ENCODE measurements around the gene SPDYE3. TPM values are rescaled to one million over a fixed set of nuclear protein-coding genes. Genes with fewer than 3 reads are reported as not detected.
"Not testable (repeated sequence)": the region's sequence is repeated elsewhere in the genome, so short reads cannot be mapped to it uniquely, and the experiment has no call there.

SPDYE3 gene
- total and polyA plus RNA-seq, 7 experiments from 2014 or later, result 8.5 to 8.7 TPM; not detected in 5

GRCh38 chr7:100338083-100338696 lies 30.7 kb downstream of the SPDYE3 start:
- H3K9me3 ChIP-seq (ENCODE audit: control insufficient read depth in 2 of 3, low read length in 3 of 3); ATAC-seq: not testable (repeated sequence)
- H3K27ac Mint-ChIP-seq, result peak overlapping the region in 6 of 9 donors; percentile 43 to 75 (median 57)

GRCh38 chr7:100341286-100341685 lies 33.8 kb downstream of the SPDYE3 start:
- H3K9me3 ChIP-seq (ENCODE audit: control insufficient read depth in 2 of 3, low read length in 3 of 3); H3K9me3 Mint-ChIP-seq; H3K4me3 ChIP-seq (ENCODE audit: low read length); ATAC-seq; CTCF ChIA-PET; DNase-seq; POLR2A ChIA-PET; H3K27me3 ChIP-seq (ENCODE audit: control insufficient read depth in 2 of 2, insufficient read depth in 2 of 2, low read length in 2 of 2); H3K27ac ChIP-seq (ENCODE audit: low read depth, low read length); H3K4me3 Mint-ChIP-seq; H3K27me3 Mint-ChIP-seq; H3K4me1 ChIP-seq (ENCODE audit: control insufficient read depth in 2 of 2, insufficient read depth in 2 of 2, low read length in 2 of 2): not testable (repeated sequence)
- peaks cover 0 to 14% (median under 1%) of the 10 kb centered on the region in 3 experiments for H3K36me3 ChIP-seq (ENCODE audit: control insufficient read depth in 2 of 3, insufficient read depth in 3 of 3, low read length in 3 of 3)
- Mint-ChIP-seq H3K36me3 (peaks cover 0 to 23% (median 0%) of the 10 kb centered on the region in 5 donors), H3K4me1 (peaks cover 6 to 53% (median 40%) of the 10 kb centered on the region in 7 donors), H3K27ac (peak overlapping the region in 6 of 9 donors; percentile 49 to 86 (median 65))
- intact Hi-C loops (cut with micrococcal nuclease), result loop anchor here in 1 of 2 donors (10.0 kb wide), 1 partner anchor 346 kb away; no protein-coding TSS in a partner anchor

More at GRCh38 chr7:100338083-100338696, 30.7 kb downstream of the SPDYE3 start:
- H3K4me3 ChIP-seq (ENCODE audit: low read length); POLR2A ChIA-PET; H3K4me1 ChIP-seq (ENCODE audit: control insufficient read depth in 2 of 2, insufficient read depth in 2 of 2, low read length in 2 of 2); DNase-seq; H3K27ac ChIP-seq (ENCODE audit: low read depth, low read length); CTCF ChIA-PET; H3K27me3 Mint-ChIP-seq; H3K27me3 ChIP-seq (ENCODE audit: control insufficient read depth in 2 of 2, insufficient read depth in 2 of 2, low read length in 2 of 2); H3K9me3 Mint-ChIP-seq: not testable (repeated sequence)
- Mint-ChIP-seq H3K4me3 (peak overlapping the region in 3 of 10 donors; percentile 42 to 79 (median 62)), H3K36me3 (peaks cover 0 to 17% (median 0%) of the 10 kb centered on the region in 5 donors), H3K4me1 (peaks cover 6 to 44% (median 30%) of the 10 kb centered on the region in 7 donors)
- intact Hi-C loops (cut with micrococcal nuclease), result loop anchor here in 1 of 2 donors (5.0 kb wide), 1 partner anchor 66 kb away; no protein-coding TSS in a partner anchor
- H3K36me3 ChIP-seq (ENCODE audit: control insufficient read depth in 2 of 3, insufficient read depth in 3 of 3, low read length in 3 of 3), result peaks cover 0 to 14% (median 0%) of the 10 kb centered on the region in 3 experiments

GRCh38 chr7:100342765-100343164 lies 35.3 kb downstream of the SPDYE3 start:
- Histone ChIP-seq H3K9me3 (ENCODE audit: control insufficient read depth in 2 of 3, low read length in 3 of 3) (no peaks in the 10 kb centered on the region), H3K27ac (ENCODE audit: low read depth, low read length) (peak overlapping the region; percentile 38), H3K36me3 (ENCODE audit: control insufficient read depth in 2 of 3, insufficient read depth in 3 of 3, low read length in 3 of 3) (peaks cover 0 to 29% (median 9%) of the 10 kb centered on the region in 3 experiments), H3K27me3 (ENCODE audit: control insufficient read depth in 2 of 2, insufficient read depth in 2 of 2, low read length in 2 of 2) (no peaks in the 10 kb centered on the region), H3K4me3 (ENCODE audit: low read length) (no peak overlapping the region), H3K4me1 (ENCODE audit: control insufficient read depth in 2 of 2, insufficient read depth in 2 of 2, low read length in 2 of 2) (peaks cover 4 to 9% of the 10 kb centered on the region in 2 donors)
- no peak for ATAC-seq
- ChIA-PET POLR2A (interaction anchor here (0.7 to 1.0 kb wide), 2 partner anchors 87 to 122 kb away, joined by 3 read pairs; partner anchors contain the start of gene MEPCE), CTCF (no interaction called here)
- H3K4me3 Mint-ChIP-seq, result no peak overlapping the region
- intact Hi-C loops (cut with micrococcal nuclease), result loop anchor here in 1 of 2 donors (10.0 kb wide), 1 partner anchor 348 kb away; no protein-coding TSS in a partner anchor
- peak overlapping the region; percentile 49 to 90 (median 73) for H3K27ac Mint-ChIP-seq
- peaks cover 6 to 46% (median 34%) of the 10 kb centered on the region in 7 donors for H3K4me1 Mint-ChIP-seq
- no peak for DNase-seq
- peaks cover 0 to 32% (median 6%) of the 10 kb centered on the region in 5 donors for H3K36me3 Mint-ChIP-seq
- H3K27me3 Mint-ChIP-seq, result no peaks in the 10 kb centered on the region
- no peaks in the 10 kb centered on the region for H3K9me3 Mint-ChIP-seq

- not testable (repeated sequence) for H3K27me3 ChIP-seq (ENCODE audit: control insufficient read depth in 2 of 2, insufficient read depth in 2 of 2, low read length in 2 of 2); H3K9me3 ChIP-seq (ENCODE audit: control insufficient read depth in 2 of 3, low read length in 3 of 3); H3K4me3 ChIP-seq (ENCODE audit: low read length); ATAC-seq; H3K27me3 Mint-ChIP-seq; DNase-seq; H3K9me3 Mint-ChIP-seq; H3K4me1 ChIP-seq (ENCODE audit: control insufficient read depth in 2 of 2, insufficient read depth in 2 of 2, low read length in 2 of 2)
- Histone ChIP-seq H3K27ac (ENCODE audit: low read depth, low read length) (peak overlapping the region; percentile 96), H3K36me3 (ENCODE audit: control insufficient read depth in 2 of 3, insufficient read depth in 3 of 3, low read length in 3 of 3) (peaks cover 0 to 40% (median 15%) of the 10 kb centered on the region in 3 experiments)
- Mint-ChIP-seq H3K4me1 (peaks cover 6 to 40% (median 30%) of the 10 kb centered on the region in 7 donors), H3K36me3 (peaks cover 0 to 29% (median 12%) of the 10 kb centered on the region in 5 donors), H3K27ac (peak overlapping the region; percentile 94 to 98 (median 96)), H3K4me3 (peak overlapping the region in 8 of 10 donors; percentile 59 to 86 (median 76))
- intact Hi-C loops (cut with micrococcal nuclease), result loop anchor here (1.0 to 10.0 kb wide), 4 partner anchors 71 to 349 kb away; partner anchors contain the start of genes GPC2 (in 1 of the 2) and STAG3 (in 1 of the 2)
- ChIA-PET POLR2A (interaction anchor here (0.6 kb wide), 1 partner anchor 215 kb away, joined by 4 read pairs; no protein-coding TSS in a partner anchor), CTCF (interaction anchor here (0.7 to 1.7 kb wide), 4 partner anchors 126 to 211 kb away, joined by 4 to 11 read pairs (median 5); no protein-coding TSS in a partner anchor)
These were observed 36.6 kb downstream of the SPDYE3 start for GRCh38 chr7:100344124-100344559.

GRCh38 chr7:100344560-100345287 lies 37.2 kb downstream of the SPDYE3 start:
- H3K27me3 Mint-ChIP-seq; H3K4me3 ChIP-seq (ENCODE audit: low read length); H3K27me3 ChIP-seq (ENCODE audit: control insufficient read depth in 2 of 2, insufficient read depth in 2 of 2, low read length in 2 of 2); H3K9me3 ChIP-seq (ENCODE audit: control insufficient read depth in 2 of 3, low read length in 3 of 3); H3K9me3 Mint-ChIP-seq; H3K4me1 ChIP-seq (ENCODE audit: control insufficient read depth in 2 of 2, insufficient read depth in 2 of 2, low read length in 2 of 2): not testable (repeated sequence)
- Mint-ChIP-seq H3K4me3 (peak overlapping the region; percentile 59 to 86 (median 76)), H3K4me1 (peaks cover 6 to 37% (median 30%) of the 10 kb centered on the region in 7 donors), H3K27ac (peak overlapping the region; percentile 94 to 98 (median 96)), H3K36me3 (peaks cover 0 to 33% (median 13%) of the 10 kb centered on the region in 5 donors)
- Histone ChIP-seq H3K36me3 (ENCODE audit: control insufficient read depth in 2 of 3, insufficient read depth in 3 of 3, low read length in 3 of 3) (peaks cover 0 to 46% (median 19%) of the 10 kb centered on the region in 3 experiments), H3K27ac (ENCODE audit: low read depth, low read length) (peak overlapping the region; percentile 96)
- DNase-seq (peak; percentile 33 to 98 (median 86)), ATAC-seq (peak; percentile 89)
- ChIA-PET CTCF (interaction anchor here (0.9 to 1.7 kb wide), 2 partner anchors 126 to 212 kb away, joined by 6 to 11 read pairs; no protein-coding TSS in a partner anchor), POLR2A (interaction anchor here (1.5 kb wide), 1 partner anchor 125 kb away, joined by 3 read pairs; no protein-coding TSS in a partner anchor)
- intact Hi-C loops (cut with micrococcal nuclease), result loop anchor here (1.0 to 10.0 kb wide), 8 partner anchors 72 to 350 kb away; partner anchors contain the start of genes GPC2 (in 1 of the 2), STAG3 (in 1 of the 2) and ZCWPW1 (in 1 of the 2)

GRCh38 chr7:100345288-100345672 lies 37.8 kb downstream of the SPDYE3 start:
- ChIA-PET CTCF (interaction anchor here (0.6 to 1.7 kb wide), 2 partner anchors 127 to 164 kb away, joined by 4 to 11 read pairs; no protein-coding TSS in a partner anchor), POLR2A (interaction anchor here (1.5 kb wide), 1 partner anchor 125 kb away, joined by 3 read pairs; no protein-coding TSS in a partner anchor)
- Mint-ChIP-seq H3K36me3 (peaks cover 0 to 36% (median 13%) of the 10 kb centered on the region in 5 donors), H3K27ac (peak overlapping the region; percentile 65 to 98 (median 96)), H3K4me1 (peaks cover 9 to 38% (median 30%) of the 10 kb centered on the region in 7 donors), H3K4me3 (peak overlapping the region in 9 of 10 donors; percentile 6 to 86 (median 75))
- H3K4me1 ChIP-seq (ENCODE audit: control insufficient read depth in 2 of 2, insufficient read depth in 2 of 2, low read length in 2 of 2); H3K9me3 Mint-ChIP-seq; H3K4me3 ChIP-seq (ENCODE audit: low read length); H3K27me3 Mint-ChIP-seq; H3K9me3 ChIP-seq (ENCODE audit: control insufficient read depth in 2 of 3, low read length in 3 of 3); H3K27me3 ChIP-seq (ENCODE audit: control insufficient read depth in 2 of 2, insufficient read depth in 2 of 2, low read length in 2 of 2): not testable (repeated sequence)
- Histone ChIP-seq H3K27ac (ENCODE audit: low read depth, low read length) (peak overlapping the region; percentile 72), H3K36me3 (ENCODE audit: control insufficient read depth in 2 of 3, insufficient read depth in 3 of 3, low read length in 3 of 3) (peaks cover 0 to 49% (median 22%) of the 10 kb centered on the region in 3 experiments)
- intact Hi-C loops (cut with micrococcal nuclease), result loop anchor here (1.0 to 10.0 kb wide), 6 partner anchors 72 to 350 kb away; partner anchors contain the start of gene ZCWPW1 (in 1 of the 2)
- ATAC-seq (peak; percentile 71), DNase-seq (peak in 8 of 9 donors; percentile 56 to 75 (median 60))

Data from naive thymus-derived CD4-positive, alpha-beta T cell (primary cell).